ENCODE data around the gene CDK7.
"Not testable (repeated sequence)": the region's sequence is repeated elsewhere in the genome, so short reads cannot be mapped to it uniquely, and the experiment has no call there.

CDK7 gene

DNA sequence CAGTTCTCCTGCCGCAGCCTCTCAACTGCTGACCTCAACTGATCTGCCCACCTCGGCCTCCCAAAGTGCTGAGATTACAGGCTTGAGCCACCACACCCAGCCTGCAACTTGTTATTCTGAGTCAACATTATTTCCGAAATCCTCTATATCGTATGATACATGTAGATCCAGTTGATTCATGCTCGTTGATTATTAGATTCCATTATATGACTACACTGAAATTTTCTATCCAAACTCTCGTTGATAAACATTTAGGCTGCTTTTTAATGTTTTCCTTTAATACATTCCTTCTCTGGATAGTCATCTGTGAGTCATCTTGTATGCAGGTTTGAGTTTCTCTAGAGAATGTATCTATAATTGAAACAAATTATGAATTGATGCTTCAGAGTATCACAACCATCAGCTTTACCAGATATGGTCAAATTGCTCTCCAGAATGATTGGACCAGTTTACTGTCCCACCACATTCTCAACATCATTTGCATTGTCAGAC lies 4.1 kb downstream of the CDK7 start:
- no peak for DNase-seq

DNA sequence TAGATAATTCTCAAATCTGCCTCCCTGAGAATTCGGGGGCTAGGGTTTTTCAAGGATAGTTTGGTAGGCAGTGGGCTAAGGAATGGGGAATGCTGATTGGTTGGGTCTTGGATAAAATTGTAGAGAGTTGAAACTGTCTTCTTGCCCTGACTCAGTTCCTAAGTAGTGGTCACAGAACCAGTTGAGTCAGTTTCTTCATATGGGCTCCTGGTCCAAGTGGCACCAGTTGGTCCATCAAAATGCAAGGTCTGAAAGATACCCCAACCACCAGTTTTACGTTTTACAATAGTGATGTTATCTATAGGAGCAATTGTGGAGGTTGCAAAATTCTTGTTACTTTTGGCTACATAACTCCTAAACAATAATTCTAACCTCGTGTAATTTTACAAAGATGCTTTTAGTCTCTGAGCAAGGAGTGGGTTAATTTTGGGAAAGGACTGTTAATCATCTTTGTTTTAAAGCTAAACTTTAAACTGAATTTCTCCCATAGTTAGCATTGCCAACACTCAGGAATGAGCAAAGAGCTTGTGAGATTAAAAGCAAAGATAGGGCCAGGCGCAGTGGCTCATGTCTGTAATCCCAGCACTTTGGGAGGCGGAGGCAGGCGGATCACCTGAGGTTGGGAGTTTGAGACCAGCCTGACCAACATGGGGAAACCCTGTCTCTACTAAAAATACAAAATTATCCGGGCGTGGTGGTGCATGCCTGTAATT lies 7.7 kb downstream of the CDK7 start:
- no peak for DNase-seq

DNA sequence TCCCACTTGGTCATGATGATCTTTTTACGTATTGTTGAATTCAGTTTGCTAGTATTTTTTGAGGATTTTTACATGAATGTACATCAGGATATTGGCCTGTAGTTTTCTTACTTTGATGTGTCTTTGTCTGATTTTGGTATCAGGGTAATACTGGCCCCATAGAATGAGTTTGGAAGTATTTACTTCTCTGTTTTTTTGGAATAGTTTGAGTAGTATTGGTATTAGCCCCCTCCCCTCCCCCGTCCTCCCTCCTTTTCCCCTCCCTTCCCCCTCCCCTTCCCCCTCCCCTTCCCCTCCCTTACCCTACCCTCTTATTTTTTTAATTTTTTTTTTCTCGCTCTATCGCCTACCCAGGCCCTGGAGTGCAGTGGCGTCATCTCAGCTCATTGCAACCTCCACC lies 10.3 kb downstream of the CDK7 start:
- DNase-seq: no peak

DNA sequence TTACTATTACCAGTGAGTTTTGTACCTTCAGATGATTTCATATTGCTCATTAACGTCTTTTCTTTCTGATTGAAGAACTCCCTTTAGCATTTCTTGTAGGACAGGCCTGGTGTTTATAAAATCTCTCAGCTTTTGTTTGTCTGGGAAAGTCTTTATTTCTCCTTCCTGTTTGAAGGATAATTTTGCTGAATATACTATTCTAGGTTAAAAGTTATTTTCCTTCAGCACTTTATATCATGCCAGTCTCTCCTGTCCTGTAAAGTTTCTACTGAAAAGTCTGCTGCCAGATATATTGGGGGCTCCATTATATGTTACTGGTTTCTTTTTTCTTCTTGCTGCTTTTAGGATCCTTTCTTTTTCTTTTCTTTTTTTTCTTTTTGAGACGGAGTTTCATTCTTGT lies 13.3 kb downstream of the CDK7 start:
- DNase-seq: no peak

DNA sequence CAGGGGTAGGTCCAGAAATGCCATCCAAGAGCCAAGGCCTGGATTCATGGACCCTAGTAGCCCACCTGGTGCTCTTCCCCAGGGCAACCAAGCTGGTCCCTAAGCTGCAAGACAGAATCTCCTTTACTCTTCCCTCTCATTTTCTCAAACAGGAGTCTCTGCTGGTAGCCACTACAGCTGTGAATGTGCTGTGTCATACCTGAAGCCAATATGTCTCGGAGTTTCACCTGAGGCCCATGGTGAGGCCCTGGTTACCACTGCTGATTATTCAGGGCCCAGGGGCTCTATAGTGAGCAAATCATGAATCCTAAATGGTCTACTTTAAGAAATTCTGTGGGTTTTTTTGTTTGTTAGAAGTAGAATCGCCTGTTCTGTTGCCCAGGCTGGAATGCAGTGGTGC lies 15.9 kb downstream of the CDK7 start:
- DNase-seq: no peak

DNA sequence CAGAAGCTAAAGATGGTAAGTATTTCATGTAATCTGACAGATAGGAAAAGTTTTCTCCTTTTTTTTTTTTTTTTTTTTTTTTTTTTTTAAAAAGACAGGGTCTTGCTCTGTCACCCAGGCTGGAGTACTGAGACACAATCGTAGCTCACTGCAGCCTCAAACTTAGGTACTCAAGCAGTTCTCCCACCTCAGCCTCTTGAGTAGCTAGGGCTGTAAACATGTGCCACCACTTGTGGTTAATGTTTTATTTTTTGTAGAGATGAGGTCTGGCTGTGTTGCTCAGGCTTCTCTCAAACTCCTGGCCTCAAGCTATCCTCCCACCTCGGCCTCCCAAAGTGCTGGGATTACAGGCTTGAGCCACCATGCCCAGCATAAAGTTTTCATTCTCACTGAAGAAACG lies 17.8 kb downstream of the CDK7 start:
- no peak for DNase-seq

DNA sequence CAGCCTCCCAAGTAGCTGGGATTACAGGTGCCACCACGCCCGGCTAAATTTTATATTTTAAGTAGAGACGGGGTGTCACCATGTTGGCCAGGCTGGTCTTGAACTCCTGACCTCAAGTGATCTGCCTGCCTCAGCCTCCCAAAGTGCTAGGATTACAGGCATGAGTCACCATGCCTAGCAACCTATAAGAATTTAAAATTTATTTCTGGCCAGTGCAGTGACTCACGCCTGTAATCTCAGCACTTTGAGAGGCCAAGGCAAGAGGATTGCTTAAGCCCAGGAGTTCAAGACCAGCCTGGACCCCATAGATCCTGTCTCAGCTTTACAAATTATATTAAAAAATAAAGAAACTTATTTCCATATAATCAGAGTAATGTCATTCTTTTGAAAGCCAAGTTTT lies 21.3 kb downstream of the CDK7 start:
- DNase-seq: not testable (repeated sequence)

DNA sequence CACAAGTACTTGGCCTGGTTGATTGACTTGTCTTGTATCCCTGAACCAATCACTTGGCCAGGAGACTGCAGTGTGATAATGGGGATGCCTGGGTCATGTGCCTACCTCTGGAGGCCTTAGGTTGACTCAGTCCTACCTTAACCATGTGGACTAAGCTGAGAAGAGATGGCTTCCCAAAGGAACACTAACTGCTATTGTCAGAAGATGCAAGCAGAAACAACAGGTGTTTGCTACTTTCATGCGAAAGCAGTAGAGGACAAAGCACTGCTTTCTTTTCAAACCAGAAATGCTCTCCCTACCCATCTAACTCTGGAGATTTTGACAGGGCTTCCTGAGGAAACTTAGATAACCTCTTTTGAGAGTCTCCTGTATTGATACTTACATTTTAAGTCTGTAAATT lies 22.9 kb downstream of the CDK7 start:
- no peak for DNase-seq

DNA sequence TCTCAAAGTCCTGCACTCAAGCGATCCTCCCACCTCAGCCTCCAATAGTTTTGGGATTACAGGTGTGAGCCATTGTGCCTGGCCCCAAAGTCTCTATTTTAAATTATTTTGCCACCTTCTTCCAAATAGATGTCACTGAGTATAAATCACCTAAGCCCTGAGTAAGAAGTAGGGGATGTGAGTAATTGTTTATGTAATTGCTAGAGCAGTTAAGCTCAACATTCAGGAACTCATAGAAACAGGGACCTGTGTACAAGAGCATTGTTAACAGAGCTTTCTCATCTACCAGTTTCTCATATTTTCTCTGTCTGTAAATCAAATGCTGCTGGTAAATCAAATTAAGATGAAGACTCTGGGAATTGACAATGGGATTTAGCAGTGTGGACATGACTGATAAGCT lies 26.3 kb downstream of the CDK7 start:
- DNase-seq: no peak

DNA sequence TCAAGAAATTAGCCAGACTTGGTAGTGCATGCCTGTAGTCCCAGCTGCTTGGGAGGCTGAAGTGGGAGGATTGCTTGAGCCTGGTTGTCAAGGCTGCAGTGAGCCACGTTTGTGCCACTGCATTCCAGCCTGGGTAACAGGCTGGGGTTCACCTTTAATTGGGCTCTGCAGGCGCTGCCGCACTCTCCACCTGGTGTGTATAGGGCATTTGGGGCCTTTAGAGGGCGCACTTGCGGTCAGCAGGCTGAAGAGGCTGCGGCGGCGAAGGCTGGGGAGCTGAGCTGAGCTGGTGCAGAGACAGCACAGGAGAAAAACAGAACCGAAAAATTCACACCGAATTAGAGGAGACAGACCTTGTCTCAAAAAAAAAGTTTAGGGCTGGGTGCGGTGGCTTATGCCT lies 31.2 kb downstream of the CDK7 start:
- DNase-seq: no peak

DNA sequence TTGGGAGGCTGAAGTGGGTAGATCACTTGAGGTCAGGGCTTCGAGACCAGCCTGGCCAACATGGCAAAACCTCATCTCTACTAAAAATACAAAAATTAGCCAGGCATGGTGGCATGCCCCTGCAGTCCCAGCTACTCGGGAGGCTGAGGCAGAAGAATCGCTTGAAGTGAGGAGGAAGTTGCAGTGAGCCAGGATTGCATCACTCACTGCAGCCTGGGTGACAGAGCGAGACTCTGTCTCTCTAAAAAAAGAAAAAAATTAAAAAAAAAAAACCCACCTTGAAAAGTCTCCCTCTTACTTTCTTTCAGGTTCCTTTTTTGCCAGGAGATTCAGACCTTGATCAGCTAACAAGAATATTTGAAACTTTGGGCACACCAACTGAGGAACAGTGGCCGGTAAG lies 34.2 kb downstream of the CDK7 start:
- DNase-seq: no peak

DNA sequence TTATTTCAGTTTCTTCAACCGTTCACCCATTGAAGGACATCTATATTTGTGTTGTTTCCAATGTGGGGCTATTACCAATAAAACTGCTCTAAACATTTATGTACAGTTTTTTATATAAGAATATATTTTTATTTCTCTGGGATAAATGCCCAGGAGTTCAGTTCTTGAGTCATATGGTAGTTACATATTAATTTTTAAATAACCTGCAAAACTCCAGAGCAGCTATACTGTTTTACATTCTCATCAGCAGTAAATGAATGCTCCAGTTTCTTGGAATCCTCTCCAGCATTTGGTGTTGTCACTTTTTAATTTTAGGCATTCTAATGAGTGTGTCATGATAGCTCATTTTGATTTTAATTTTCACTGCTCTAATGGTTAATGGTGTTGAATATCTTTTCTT lies 36.2 kb downstream of the CDK7 start:
- no peak for DNase-seq

DNA sequence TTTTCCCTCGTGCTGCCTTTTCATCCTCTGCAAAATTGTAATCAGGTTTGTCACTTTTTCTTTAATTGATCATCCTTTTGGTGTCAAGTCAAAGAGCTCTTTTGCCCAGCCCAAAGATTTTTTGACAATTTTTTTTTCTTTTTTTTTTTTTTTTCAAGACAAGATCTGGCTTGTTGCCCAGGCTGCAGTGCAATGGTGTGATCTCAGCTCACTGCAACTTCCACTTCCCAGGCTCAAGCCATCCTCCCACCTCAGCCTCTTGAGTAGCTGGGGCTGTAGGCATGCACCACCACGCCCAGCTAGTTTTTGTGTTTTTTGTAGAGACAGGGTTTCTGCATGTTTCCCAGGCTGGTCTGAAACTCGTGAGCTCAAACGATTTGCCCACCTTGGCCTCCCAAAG lies 36.7 kb downstream of the CDK7 start:
- no peak for DNase-seq

DNA sequence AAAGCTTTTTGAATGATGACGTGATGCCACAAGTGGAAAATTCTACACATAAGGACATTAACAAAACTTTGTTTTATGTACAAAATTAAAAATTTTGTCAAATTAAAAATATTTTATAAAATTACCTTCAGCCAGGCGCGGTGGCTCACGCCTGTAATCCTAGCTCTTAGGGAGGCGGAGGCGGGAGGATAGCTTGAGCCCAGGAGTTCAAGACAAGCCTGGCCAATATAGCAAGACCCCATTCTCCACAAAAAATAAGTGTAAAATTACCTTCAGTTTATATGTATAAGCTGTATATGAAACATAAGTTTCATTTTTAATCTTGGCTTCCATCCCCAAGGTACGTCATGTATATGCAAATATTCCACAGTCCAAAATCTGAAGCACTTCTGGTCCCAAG lies 40.9 kb downstream of the CDK7 start:
- DNase-seq: no peak

DNA sequence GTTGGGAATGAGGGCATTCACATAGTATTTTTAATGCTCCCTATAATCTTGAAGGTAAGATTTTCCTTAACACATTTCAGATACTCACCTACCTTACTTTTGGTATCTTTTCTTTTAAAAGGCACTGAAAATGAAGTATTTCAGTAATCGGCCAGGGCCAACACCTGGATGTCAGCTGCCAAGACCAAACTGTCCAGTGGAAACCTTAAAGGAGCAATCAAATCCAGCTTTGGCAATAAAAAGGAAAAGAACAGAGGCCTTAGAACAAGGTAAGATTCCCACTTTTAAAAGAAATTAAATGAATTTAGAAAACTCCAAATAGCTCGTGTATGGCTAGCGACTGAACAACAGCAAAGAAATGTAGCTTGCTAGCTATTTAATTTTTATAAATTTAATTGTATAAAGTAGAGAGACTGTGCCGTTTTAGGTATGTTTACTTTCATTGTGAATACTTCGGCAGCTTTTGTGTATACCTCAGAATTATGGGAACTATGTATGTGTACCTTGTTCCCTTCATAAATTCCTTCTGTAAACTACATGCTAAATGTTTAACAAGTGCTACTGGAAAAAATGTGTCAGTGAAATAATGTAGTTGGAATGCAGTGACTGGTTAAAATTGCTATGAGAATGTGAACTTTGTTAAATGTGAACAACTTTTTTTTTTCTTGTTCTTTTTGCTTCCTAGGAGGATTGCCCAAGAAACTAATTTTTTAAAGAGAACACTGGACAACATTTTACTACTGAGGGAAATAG lies 41.9 kb downstream of the CDK7 start:
- DNase-seq: no peak

DNA sequence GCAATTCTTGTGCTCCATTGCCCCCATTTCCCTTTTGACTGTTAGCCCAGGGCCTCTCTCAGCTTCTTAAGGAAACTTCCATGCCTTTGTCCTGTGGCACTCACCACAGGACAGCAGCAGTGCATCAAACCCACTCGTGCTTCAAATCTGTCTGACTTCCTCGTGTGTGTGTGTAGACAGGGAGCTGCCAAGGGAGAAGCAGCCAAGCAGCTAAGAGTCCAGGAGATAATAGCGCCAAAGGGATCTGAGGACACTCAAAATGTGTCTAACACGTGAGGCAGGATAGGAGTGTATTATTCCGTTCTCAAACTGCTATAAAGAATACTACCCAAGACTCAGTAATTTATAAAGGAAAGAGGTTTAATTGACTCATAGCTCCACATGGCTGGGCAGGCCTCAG lies 44.8 kb downstream of the CDK7 start:
- no peak for DNase-seq

DNA sequence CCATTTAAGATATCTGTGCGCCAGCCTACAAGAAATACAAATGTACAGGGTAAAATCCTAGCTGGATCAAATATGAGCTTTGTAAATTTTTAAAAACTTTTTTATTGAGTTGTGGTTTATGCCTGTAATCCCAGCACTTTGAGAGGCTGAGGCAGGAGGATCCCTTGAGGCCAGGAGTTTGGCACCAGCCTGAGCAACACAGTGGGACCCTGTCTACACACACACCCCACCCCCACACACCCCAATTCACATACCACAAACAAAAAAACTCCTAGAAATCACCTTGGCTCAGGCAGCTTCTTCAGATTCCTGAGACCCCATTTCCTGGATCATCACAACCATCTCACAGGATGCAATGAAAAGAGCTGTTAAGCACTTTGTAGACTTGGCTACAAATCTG lies 46.4 kb downstream of the CDK7 start:
- no peak for DNase-seq

DNA sequence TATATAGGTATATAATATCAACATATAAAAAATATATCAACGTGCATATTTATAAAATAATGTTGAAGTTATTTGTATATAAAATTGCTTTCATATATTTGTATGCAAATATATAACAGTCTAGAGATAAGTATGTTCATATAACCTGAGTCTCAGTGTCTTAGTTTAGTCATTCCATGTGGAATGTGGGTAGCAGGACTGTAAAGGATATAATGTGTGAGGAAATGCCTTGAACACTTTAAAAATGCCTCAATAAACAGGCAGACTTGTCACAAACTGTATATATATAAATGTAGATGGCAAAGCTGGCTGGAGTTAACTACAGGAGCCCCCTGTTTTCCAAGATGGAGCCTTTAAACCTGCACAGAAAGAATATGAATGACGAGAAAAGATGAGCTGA lies 49.5 kb downstream of the CDK7 start:
- DNase-seq: no peak

DNA sequence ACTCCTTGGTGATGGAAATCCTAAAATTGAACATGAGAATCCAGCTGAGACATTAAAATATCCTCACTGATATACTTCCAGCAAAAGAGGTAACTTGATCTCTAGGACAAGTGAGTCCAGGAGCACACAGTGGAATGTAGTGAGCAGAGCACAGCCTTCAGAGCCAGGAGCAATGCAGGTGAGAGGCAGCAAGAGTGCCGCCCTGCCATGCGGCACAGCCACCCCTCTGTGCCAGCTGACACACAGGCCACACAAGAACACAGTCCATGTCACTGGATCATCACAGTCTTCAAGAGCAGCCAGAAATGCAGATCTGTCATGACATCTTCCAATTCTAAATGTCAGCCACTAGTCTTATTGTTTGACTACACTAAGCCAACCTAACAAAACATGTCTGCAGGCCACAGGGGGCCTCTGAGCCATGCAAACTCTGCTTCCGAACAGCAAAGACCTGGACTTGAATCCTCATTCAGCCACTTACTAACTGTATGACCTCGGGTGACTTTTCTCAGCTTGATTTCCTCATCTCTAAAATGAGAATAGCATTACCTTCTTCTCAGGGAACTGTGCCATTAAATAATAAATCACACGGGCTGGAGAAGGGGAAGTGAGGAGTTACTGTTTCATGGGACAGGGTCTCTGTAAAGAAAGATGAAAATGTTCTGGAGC lies 50.9 kb downstream of the CDK7 start:
- no peak for DNase-seq

DNA sequence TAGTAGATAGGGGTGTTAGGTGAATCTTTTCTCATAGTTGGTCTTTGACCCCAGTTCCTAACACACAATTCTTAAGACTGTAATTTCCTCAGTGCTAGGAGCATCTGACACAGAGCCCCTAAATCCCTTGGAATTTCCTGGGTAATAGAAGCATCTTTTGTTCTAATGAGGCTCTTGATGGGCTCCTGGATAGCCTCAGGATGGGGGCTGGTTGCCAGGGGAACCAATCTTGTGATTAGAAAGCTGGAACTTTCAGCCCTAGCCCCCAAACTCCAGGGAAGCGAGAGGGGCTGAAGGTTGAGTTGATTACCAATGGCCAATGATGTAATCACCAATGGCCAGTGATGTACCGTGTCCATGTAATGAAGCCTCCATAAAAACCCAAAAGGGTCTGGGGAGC lies 53.4 kb downstream of the CDK7 start:
- no peak for DNase-seq

DNA sequence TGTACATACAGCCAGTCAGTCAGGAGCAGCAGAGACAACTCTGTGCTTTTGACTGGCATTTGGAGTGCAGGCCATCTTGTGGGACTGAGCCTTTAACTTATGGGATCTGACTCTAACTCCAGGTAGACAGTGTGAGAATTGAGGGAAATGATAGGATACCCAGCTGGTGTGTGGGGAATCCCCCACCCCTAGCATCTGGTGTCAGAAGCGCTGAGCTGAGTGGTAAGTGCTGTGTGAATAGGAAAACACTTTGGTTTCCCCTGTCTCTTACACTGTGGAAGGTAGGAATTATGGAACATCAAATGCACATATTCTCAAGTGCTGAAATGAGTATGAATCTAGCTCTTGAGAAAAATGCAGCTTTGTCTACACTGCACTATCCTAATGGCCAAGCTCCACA lies 54.0 kb downstream of the CDK7 start:
- no peak for DNase-seq

DNA sequence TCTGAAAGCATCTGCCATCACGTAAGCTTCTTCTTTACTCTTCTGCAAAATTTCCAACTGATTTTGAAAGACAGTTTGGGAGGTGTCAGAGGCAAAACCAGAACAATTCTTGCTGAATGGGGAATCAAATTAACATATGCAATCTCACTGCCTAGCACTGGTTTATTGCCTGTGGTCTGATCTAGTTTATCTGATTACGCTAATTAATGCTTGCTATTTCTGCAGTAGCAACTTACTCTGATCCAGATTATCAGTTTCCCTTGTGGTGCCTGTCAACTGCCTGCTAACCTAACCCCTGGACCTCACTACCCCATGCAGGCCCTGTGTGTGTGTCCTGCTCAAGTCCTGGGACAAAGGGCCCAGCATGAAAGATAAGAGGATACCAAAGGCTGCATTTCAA lies 57.6 kb downstream of the CDK7 start:
- no peak for DNase-seq

DNA sequence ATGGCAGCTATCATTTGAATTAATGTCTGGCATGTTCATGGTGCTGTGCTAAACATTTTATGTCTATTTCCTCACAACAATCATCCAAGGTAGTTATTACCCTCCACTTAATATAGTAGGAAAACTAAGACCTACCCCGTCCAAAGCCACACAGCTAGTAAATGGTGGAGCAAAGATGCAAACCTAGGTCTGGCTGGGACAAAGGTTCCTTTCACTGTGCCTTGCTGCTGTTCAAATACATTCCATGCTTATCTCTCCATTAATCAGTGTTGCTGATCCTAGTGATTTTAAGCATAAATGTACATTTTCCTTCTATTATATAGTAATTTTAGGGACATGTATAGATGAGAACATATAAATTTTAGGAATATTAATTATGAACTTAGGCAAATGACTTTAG lies 59.2 kb downstream of the CDK7 start:
- no peak for DNase-seq

DNA sequence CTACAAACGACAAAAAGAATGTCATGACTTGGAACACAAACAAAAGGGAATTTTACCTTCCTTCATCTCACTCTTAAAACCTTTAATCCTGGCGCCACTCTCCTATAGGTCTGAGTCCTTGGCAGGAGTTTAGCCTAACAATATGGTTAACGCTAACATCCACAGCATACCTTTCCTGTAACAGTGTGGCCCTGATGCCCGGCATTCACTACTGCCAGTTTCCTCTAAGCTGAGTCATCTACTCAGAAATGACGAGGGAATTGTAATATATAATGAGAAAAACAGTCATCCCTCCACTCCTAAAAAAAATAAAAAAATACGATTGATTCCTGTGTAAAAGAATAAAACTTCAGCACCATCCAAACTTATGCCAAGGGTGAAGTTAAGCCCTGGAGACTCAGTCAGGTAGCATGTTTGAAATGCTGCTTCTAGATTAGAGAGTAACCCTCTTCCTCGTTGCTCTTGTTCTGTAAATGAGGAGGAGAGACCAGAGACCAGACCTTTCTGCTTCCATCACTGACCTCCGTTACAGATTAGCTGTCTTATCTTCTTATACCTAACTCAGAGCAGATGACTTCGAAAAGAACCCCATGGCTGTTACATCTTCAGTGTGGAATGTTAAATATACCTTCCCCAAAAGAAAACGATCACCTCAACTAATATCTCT lies 60.5 kb downstream of the CDK7 start:
- no peak for DNase-seq
